Endothelial cell of umbilical vein (primary cell): ENCODE data around the gene PROX1. TPM values are rescaled to one million over a fixed set of nuclear protein-coding genes. Genes with fewer than 3 reads are reported as not detected.

Experiments used
- BruUV-seq: library from RNA; stranded (reverse); fragments of 400-500 nt; replicated peaks from 2 replicates; lab custom pipeline; 2021; lab: Mats Ljungman, UMichigan
- CTCF ChIA-PET: fragments of 300-600, 350-600 bp; sonication (Branson Sonifier 250); formaldehyde crosslinking; loops from one replicate; lab custom pipeline; 2021; ENCODE audit warnings: antibody characterized with exemption, inconsistent platforms; lab: Charles Lee
- POLR2A ChIA-PET: fragments of 300-600, 350-600 bp; sonication (Branson Sonifier 250); formaldehyde crosslinking; loops from one replicate; lab custom pipeline; 2021; ENCODE audit warnings: antibody characterized with exemption, inconsistent platforms; lab: Charles Lee
- DNase-seq: peaks from one replicate; pipeline ENCODE4 v3.0.0-alpha.2; 2011; ENCODE audit warnings: low read depth, low spot score
- FAIRE-seq: peaks from 2 replicates; lab custom pipeline; 2011; peaks lifted over from hg19 to GRCh38; lab: Jason Lieb, UNC
- H2AFZ ChIP-seq: 2 replicates; pipeline ENCODE4 v1.6.0; 2012; ENCODE audit warnings: low read depth, low read length, control low read depth, inconsistent platforms
- H3K27ac ChIP-seq: 2 replicates; pipeline ENCODE4 v1.5.1; 2011; ENCODE audit warnings: low read depth, mild to moderate bottlenecking, control low read depth, low read length, moderate library complexity; ENCODE audit not compliant: insufficient read depth
- H3K27me3 ChIP-seq, 2 experiments: 2 replicates each; pipeline versions ENCODE4 v1.6.0 to v1.6.1; 2011; ENCODE audit warnings: low read length in 2 of 2, mixed read lengths in 1 of 2; ENCODE audit not compliant: control insufficient read depth in 2 of 2, insufficient read depth in 2 of 2
- H3K36me3 ChIP-seq, 2 experiments: 2 replicates in 1 of 2; 3 replicates in 1 of 2; pipeline ENCODE4 v1.5.1; 2011; ENCODE audit warnings: low read length in 2 of 2, mild to moderate bottlenecking in 1 of 2, moderate library complexity in 1 of 2; ENCODE audit not compliant: control insufficient read depth in 2 of 2, insufficient read depth in 2 of 2; ENCODE audit errors: extremely low read depth in 1 of 2
- H3K4me1 ChIP-seq: 3 replicates; pipeline ENCODE4 v1.5.1; 2011; ENCODE audit warnings: mild to moderate bottlenecking, low read length; ENCODE audit not compliant: control insufficient read depth, insufficient read depth; ENCODE audit errors: extremely low read depth
- H3K4me2 ChIP-seq: 2 replicates; pipeline ENCODE4 v1.6.1; 2011; ENCODE audit warnings: low read length, control low read depth, mixed read lengths; ENCODE audit not compliant: insufficient read depth
- H3K4me3 ChIP-seq, 3 experiments: fragments of 200-600 bp in 1 of 3; sonication (generic), shearing (Covaris generic) in 1 of 3; replicated peaks in 1 of 3; 2 replicates each; pipeline ENCODE4 v1.5.1; 2011 to 2016; ENCODE audit warnings: control low read depth in 3 of 3, low read length in 3 of 3, mild to moderate bottlenecking in 2 of 3, inconsistent platforms in 1 of 3, low read depth in 1 of 3, moderate library complexity in 1 of 3; ENCODE audit not compliant: insufficient read depth in 1 of 3
- H3K79me2 ChIP-seq: 2 replicates; pipeline ENCODE4 v1.6.0; 2012; ENCODE audit warnings: low read length, inconsistent platforms; ENCODE audit not compliant: control insufficient read depth, insufficient read depth
- H3K9ac ChIP-seq: replicated peaks from 2 replicates; pipeline ENCODE3; 2011; ENCODE audit warnings: low read length, control low read depth; ENCODE audit not compliant: insufficient read depth; ENCODE audit errors: extremely low read depth
- H3K9me1 ChIP-seq: replicated peaks from 3 replicates; pipeline ENCODE4 v1.6.0; 2011; ENCODE audit warnings: mild to moderate bottlenecking, low read length; ENCODE audit not compliant: control insufficient read depth, insufficient read depth; ENCODE audit errors: extremely low read depth
- H3K9me3 ChIP-seq: replicated peaks from 2 replicates; pipeline ENCODE4 v1.5.1; 2012; ENCODE audit warnings: low read length, inconsistent platforms; ENCODE audit not compliant: control insufficient read depth, insufficient read depth
- H4K20me1 ChIP-seq: replicated peaks from 2 replicates; pipeline ENCODE3; 2011; ENCODE audit warnings: mild to moderate bottlenecking, low read length; ENCODE audit not compliant: control insufficient read depth, insufficient read depth; ENCODE audit errors: extremely low read depth
- EZH2 ChIP-seq: IDR thresholded peaks from 2 replicates; pipeline ENCODE4 v1.6.1; 2012; ENCODE audit warnings: borderline replicate concordance, low read depth, mild to moderate bottlenecking, moderate library complexity, low read length, inconsistent platforms; ENCODE audit not compliant: severe bottlenecking
- FOS ChIP-seq: IDR thresholded peaks from 2 replicates; pipeline ENCODE4 v1.6.1; 2011; ENCODE audit warnings: mild to moderate bottlenecking, low read length, moderate library complexity, borderline replicate concordance; ENCODE audit not compliant: insufficient read depth
- GATA2 ChIP-seq: IDR thresholded peaks from 2 replicates; pipeline ENCODE4 v1.7.0; 2011; ENCODE audit warnings: low read depth, mild to moderate bottlenecking, moderate library complexity, mixed read lengths, low read length; ENCODE audit not compliant: insufficient read length, insufficient read depth
- JUN ChIP-seq: IDR thresholded peaks from 2 replicates; pipeline ENCODE4 v1.6.1; 2011; ENCODE audit warnings: borderline replicate concordance, low read depth; ENCODE audit not compliant: insufficient read length, insufficient read depth
- MAX ChIP-seq: IDR thresholded peaks from 2 replicates; pipeline ENCODE4 v1.6.1; 2011; ENCODE audit not compliant: insufficient read depth, insufficient read length
- MYC ChIP-seq: IDR thresholded peaks from one replicate; pipeline ENCODE4 v1.6.1; 2011; ENCODE audit warnings: mild to moderate bottlenecking, low read depth, low read length
- POLR2A ChIP-seq: IDR thresholded peaks from 2 replicates; pipeline ENCODE4 v1.6.1; 2012; ENCODE audit warnings: low read depth, mild to moderate bottlenecking, control low read depth, low read length
- POLR2AphosphoS5 ChIP-seq: IDR thresholded peaks from 2 replicates; pipeline ENCODE4 v1.6.1; 2012; ENCODE audit warnings: low read depth, mild to moderate bottlenecking, control low read depth, low read length, moderate library complexity; ENCODE audit not compliant: insufficient read depth
- dilution Hi-C: fragments of 300-500 bp; cut with MboI; formaldehyde crosslinking; loops from one replicate; pipeline ENCODE4 v1.15.0; 2019; ENCODE audit warnings: low sequenced_read_pairs; ENCODE audit not compliant: extremely low pct_ligation_motif_present
- intact Hi-C: fragments of 100-400 bp; cut with micrococcal nuclease; formaldehyde crosslinking; loops from one replicate; pipeline ENCODE4 v1.10.0; 2022
- polyA plus RNA-seq, 4 experiments: library from polyadenylated mRNA; depleted of rRNA in 3 of 4; stranded (reverse) in 3 of 4; unstranded in 1 of 4; fragments of >200 nt; gene quantifications; 2 replicates each; pipeline versions ENCODE4 v1.2.1 to v1.2.3, GENCODE V29; 2011 to 2012; ENCODE audit warnings: missing spikeins in 1 of 4
- total RNA-seq: library from RNA; stranded (reverse); gene quantifications from 2 replicates; pipeline ENCODE4 v1.2.3, GENCODE V29; 2021
- TF ChIP-seq, protein P1 (sequence below), 2 donors: IDR thresholded peaks; 1 replicate in 1 of 2; 2 replicates in 1 of 2; pipeline ENCODE4 v1.5.1; 2011; ENCODE audit warnings: low read length in 2 of 2, mild to moderate bottlenecking in 2 of 2, moderate library complexity in 2 of 2, control low read depth in 1 of 2, inconsistent platforms in 1 of 2, low read depth in 1 of 2; ENCODE audit not compliant: insufficient read depth in 1 of 2; ENCODE audit errors: extremely low read depth in 1 of 2

Gene PROX1
- total and polyA plus RNA-seq, 2 donors (not counting 3 experiments of a cell fraction or from before 2014, with no cell fraction given): 2.2 to 4.0 TPM

DNA sequence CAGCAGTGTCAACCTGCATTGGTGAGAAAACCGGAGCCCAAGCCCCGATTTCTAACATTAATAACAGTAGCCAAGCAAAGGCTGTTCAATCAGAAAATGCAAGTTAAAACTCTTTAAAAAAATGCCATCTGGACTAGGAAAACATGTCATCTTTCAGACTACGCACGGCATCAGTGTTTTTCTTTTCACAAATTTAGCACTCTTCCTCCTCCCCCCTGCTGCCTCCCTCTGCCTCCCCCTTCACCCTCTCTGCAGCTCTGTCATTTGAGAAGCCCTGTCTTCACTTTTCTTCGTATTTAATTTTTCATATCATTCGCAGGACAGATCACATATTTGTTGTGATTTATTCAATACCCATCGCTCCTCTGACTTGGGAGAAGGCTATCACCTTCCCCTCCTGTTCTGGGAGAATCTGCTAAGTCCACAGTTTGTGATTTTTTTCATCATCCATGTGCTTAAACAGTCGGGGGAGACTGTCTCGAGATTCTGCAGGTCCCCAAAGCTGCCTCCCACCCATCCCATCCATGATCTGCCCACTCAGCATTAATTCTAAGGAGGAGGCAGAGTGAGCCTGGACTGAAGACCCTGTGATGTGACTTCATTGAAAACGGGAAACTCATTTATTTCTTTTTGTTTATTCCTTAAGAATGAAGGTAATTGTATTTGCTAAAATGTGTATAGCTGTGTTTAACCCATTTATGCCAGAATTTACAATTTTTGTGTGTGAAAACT lies 84.8 kb downstream of the PROX1 start:
- H2AFZ ChIP-seq: no peak overlapping the region
- dilution Hi-C loops (no loop called here), intact Hi-C loops (loop anchor here (1.0 kb wide), 1 partner anchor 27 kb away; no protein-coding TSS in a partner anchor)
- POLR2A ChIA-PET: interaction anchor here (0.6 kb wide), 1 partner anchor 144 kb away, joined by 4 read pairs; no protein-coding TSS in a partner anchor
- TF ChIP-seq, protein P1, sequence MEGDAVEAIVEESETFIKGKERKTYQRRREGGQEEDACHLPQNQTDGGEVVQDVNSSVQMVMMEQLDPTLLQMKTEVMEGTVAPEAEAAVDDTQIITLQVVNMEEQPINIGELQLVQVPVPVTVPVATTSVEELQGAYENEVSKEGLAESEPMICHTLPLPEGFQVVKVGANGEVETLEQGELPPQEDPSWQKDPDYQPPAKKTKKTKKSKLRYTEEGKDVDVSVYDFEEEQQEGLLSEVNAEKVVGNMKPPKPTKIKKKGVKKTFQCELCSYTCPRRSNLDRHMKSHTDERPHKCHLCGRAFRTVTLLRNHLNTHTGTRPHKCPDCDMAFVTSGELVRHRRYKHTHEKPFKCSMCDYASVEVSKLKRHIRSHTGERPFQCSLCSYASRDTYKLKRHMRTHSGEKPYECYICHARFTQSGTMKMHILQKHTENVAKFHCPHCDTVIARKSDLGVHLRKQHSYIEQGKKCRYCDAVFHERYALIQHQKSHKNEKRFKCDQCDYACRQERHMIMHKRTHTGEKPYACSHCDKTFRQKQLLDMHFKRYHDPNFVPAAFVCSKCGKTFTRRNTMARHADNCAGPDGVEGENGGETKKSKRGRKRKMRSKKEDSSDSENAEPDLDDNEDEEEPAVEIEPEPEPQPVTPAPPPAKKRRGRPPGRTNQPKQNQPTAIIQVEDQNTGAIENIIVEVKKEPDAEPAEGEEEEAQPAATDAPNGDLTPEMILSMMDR (IDR thresholded peaks at IDR 0.05; ENCODE audit: extremely low read depth in 1 of 2, insufficient read depth in 1 of 2, low read depth in 1 of 2, low read length in 2 of 2): no peak
- no peak for TF ChIP-seq JUN
- no peak for TF ChIP-seq GATA2
- no peak for TF ChIP-seq FOS
- no peak for TF ChIP-seq MAX
- TF ChIP-seq MYC: no peak
- no peak for TF ChIP-seq POLR2A
- TF ChIP-seq POLR2AphosphoS5: no peak
- no peak for TF ChIP-seq EZH2
- H3K9ac ChIP-seq: no peak overlapping the region
- no peaks in the 10 kb centered on the region for H3K9me3 ChIP-seq
- H3K36me3 ChIP-seq: no peaks in the 10 kb centered on the region
- CTCF ChIA-PET: no interaction called here
- peaks cover 0 to 3% of the 10 kb centered on the region in 2 experiments for H3K27me3 ChIP-seq
- no peaks in the 10 kb centered on the region for H4K20me1 ChIP-seq
- peaks cover 5% of the 10 kb centered on the region for H3K4me1 ChIP-seq
- no TSS peak for BruUV-seq
- DNase-seq: no peak
- H3K27ac ChIP-seq: no peak overlapping the region
- no peak for FAIRE-seq
- no peaks in the 10 kb centered on the region for H3K9me1 ChIP-seq
- H3K4me2 ChIP-seq: no peak overlapping the region
- H3K4me3 ChIP-seq: no peak overlapping the region
- no peaks in the 10 kb centered on the region for H3K79me2 ChIP-seq
